GM12801 (cell line): Measurements from ENCODE around the gene RRAS.

ENCODE experiments used
- CTCF ChIP-seq: IDR thresholded peaks from one replicate; pipeline ENCODE4 v1.5.1; 2011; ENCODE audit warnings: control low read depth; ENCODE audit not compliant: insufficient read length; ENCODE audit errors: extremely low read depth

RRAS gene

GRCh38 chr19:49629659-49630058 lies 10.3 kb downstream of the RRAS start:
- TF ChIP-seq CTCF, result no peak

GRCh38 chr19:49626226-49626625 lies 13.7 kb downstream of the RRAS start:
- TF ChIP-seq CTCF, result no peak

- TF ChIP-seq CTCF, result no peak
These were observed 14.7 kb downstream of the RRAS start for GRCh38 chr19:49624967-49625910.

- TF ChIP-seq CTCF, result no peak
These were observed 23.0 kb downstream of the RRAS start for GRCh38 chr19:49616945-49617344.

- TF ChIP-seq CTCF, result no peak
These were observed 23.4 kb downstream of the RRAS start for GRCh38 chr19:49616532-49616931.

GRCh38 chr19:49615861-49616260 lies 24.1 kb downstream of the RRAS start:
- no peak for TF ChIP-seq CTCF

- no peak for TF ChIP-seq CTCF
These were observed 25.7 kb downstream of the RRAS start for GRCh38 chr19:49614096-49614833.
